HG02870 (cell line): Measurements from ENCODE around the gene EXTL1.

Experiments
- ATAC-seq: cut with Tn5 transposase; IDR thresholded peaks from one replicate; pipeline ENCODE4 v1.9.1; 2021; ENCODE audit warnings: mild to moderate bottlenecking, moderate library complexity; ENCODE audit not compliant: unreplicated experiment

EXTL1 gene

GRCh38 chr1:25996966-25997827 lies 24.4 kb upstream of the EXTL1 start:
- no peak for ATAC-seq

- peak; percentile 97 for ATAC-seq
Measured at GRCh38 chr1:25997828-25998761, 23.5 kb upstream of the EXTL1 start, which contains the start of gene PAFAH2. PAFAH2 (minus strand) TSS chr1:25998063; CDS start chr1:25990816, 7,247 bp downstream.

GRCh38 chr1:25999041-25999800 lies 22.4 kb upstream of the EXTL1 start:
- ATAC-seq, result no peak

GRCh38 chr1:26003262-26003661 lies 18.3 kb upstream of the EXTL1 start:
- no peak for ATAC-seq

GRCh38 chr1:26003756-26004155 lies 17.8 kb upstream of the EXTL1 start:
- ATAC-seq, result no peak

- no peak for ATAC-seq
Measured at GRCh38 chr1:26005434-26006105, 16.0 kb upstream of the EXTL1 start.

DNA sequence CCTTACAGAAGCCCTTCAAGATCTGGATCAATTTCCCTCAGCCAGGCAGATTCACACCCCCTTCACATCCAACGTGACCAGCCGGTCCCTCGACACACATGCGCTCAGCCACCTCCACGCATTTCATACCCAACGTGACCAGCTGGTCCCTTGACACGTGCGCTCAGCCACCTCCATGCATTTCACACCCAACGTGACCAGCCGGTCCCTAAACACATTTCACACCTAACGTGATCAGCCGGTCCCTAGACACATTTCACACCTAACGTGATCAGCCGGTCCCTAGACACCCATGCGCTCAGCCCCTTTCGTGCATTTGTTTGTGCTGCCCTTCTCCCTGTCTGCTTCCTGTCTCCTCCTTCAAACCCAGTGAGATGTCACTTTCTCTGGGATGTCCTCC lies 14.9 kb upstream of the EXTL1 start:
- no peak for ATAC-seq

GRCh38 chr1:26009796-26010447 lies 11.7 kb upstream of the EXTL1 start:
- ATAC-seq, result no peak

- ATAC-seq, result no peak
Measured at GRCh38 chr1:26010825-26011224, 10.8 kb upstream of the EXTL1 start.

DNA sequence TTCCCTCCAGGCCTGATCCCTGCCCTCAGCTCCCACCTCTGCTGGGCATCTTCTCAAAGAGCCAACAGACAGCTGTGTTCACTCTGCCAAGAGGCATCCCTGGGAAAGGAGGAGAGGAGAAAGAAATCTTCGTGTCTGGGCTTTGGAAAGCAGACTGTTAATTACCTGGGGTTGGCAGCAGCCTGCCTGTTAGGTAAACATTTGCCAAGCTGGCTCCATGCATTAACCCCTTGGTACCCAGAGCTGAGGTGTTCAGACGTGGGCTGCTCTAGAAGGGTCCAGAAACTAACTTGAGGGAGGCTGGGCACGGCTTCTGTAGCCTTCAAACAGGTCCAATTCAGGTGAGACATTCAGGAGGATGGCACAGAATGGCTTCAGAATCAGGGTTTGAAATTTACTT lies 8.7 kb upstream of the EXTL1 start:
- ATAC-seq, result no peak

DNA sequence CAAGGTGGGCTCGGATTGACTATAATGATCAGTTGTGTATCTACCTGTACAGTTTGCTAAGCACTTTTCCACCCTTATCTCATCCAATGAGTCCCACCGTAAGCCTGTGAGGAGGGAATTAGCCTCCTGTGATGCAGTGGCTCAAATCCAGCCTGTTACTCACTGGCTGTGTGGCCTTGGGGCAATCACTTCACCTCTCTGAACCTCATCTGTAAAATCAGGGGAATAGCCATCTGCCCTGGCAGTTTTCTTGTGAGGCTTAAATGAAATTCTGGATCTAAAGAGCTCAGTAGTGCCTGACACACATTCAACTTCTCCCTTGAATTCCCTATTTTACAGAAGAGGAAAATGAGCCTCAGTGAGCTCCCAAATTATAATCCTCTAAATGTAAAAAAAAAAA lies 7.4 kb upstream of the EXTL1 start:
- ATAC-seq, result no peak

DNA sequence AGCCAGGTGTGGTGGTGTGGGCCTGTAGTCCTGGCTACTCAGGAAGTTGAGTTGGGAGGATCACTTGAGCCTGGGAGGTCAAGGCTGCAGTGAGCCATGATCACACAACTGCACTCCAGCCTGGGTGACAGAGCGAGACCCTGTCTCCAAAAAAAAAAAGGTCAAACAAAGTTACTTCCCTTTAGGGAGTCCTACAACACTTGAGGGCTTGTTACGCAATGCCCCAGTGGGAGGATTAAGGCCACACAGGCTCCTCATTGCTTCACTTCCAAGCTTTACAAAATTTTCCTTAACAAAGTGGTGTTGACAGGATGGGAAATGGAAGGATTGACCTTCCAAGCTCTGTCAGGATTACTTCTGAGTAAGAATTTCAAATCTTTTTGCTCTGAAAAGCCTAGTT lies 6.2 kb upstream of the EXTL1 start:
- no peak for ATAC-seq

GRCh38 chr1:26016258-26016952 lies 5.2 kb upstream of the EXTL1 start:
- no peak for ATAC-seq

- ATAC-seq, result no peak
Measured at GRCh38 chr1:26016953-26017545, 4.5 kb upstream of the EXTL1 start.

GRCh38 chr1:26017606-26018005 lies 4.0 kb upstream of the EXTL1 start:
- ATAC-seq, result no peak

DNA sequence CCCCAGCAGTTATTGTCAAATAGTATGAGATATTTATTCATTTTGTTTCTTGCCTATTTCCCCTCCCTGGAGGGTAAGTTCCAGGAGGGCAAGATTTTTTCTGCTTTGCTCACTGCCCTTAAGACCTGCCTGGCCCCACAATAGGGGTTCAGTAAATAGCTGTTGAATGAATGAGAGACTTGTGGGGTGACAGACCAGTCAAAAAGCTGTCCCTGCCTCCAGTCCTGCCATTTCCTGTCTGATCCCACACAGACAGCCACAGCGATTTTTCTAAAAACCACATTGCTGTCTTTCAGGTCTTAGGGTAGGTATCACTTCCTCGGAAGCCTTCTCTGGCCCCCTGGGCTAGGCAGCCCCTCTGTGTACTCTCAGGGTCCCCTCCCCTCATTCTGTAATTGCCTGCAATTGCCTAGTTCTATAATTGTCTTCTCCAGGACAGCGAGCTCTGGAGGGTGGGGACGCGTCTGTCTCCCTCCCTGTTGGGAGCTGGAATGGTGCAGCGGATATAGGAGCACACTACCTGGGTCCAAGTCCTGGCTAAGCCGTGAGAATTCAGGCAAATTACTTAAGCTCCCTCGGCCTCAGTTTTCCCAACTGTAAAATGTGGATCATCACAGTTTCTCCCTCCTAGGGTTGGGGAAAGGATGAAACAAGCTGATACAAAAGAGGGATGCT lies 1.8 kb upstream of the EXTL1 start:
- no peak for ATAC-seq

DNA sequence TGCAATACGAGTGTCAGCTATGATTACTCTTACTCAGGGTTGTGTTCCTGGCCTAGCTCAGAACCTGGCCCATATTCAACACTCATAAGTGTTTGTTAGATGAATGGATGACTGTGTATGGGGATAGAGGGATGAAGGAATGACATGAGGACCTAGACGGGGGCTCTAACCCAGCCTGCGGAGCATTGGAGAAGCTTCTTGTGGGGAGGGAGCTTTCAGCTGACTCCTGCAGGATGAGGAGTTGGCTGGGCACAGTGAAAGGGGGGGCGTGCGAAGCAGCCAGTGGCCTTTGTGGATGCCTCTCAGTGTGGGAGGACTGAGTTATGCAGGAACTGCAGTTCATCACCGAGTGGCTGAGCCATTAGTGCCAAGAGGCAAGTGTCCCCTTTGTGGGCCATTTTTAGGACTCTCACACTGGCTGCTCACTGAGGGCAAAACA lies 1.2 kb upstream of the EXTL1 start:
- ATAC-seq, result no peak

- no peak for ATAC-seq
Measured at GRCh38 chr1:26020941-26021646, 481 bp upstream of the EXTL1 start.
